ENCODE data around the gene DCLK2.

DCLK2 gene

DNA sequence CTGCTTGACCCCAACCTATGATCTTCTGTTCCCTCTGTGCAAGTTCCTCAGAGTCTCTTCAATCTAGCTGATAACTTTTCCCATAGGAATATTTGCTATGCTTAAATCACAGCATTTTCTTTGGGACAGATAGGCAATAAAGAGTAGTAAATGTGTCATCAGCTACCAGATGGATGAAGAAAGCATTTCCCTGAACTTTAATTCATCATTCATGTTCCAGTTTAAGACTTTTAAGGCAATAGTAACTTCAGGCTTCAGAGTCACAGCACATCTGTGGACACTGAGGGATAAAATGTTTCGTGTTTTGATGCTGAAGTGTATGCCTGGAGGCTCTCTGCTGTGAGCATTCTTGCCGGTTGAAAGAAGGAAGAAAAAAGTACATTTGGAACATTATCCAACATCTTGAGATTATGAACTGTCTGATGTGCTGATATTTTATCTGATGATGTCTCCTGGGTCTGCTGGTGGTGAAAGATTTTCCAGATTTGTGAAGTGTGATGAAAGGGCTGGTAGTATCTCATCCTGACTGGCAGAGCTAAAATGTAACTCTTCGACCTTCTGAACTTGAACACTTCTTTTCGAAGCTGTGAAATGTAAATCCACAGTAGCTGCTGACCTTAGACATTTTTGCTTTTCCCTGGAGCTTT lies 133.7 kb downstream of the DCLK2 start:
- no peak for DNase-seq

DNA sequence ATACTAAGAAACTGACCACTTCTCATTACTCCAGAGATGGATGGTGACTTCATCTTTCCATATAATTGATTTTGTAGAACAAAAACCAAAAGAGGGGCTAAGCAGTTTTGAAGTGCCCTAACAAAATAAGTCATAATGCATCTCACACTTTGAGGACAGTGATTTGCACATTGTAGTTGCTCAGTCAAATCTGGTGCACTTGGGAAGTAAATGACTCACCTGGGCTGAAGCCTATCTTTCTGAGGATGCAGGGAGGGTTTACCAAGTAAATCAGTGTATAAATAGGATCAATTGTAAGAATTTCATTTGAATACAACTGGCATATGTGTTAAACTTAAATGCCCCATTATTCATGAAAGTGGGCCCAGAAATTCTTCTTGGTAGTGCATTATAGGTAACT lies 134.2 kb downstream of the DCLK2 start:
- DNase-seq, result no peak

- no peak for DNase-seq
Measured at GRCh38 chr4:150212927-150213326, 134.7 kb downstream of the DCLK2 start.

DNA sequence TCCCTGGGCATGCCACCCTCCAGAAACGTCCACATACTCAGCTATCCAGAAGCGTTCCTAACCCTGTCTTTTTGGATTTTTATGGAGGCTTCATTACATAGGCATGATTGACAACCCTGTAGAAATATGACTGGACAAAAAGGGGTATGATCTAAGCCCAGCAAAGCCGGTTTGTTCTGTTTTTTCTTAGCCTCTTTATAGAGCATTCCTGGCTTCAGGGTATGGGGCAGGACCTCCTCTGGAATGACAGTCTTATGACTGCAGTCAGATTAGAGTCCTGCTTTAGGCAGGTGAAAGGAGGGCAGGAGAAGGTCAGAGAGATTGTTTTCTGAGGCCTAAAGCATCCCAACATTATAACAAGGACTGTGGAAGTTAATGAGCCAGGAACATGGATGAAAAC lies 137.4 kb downstream of the DCLK2 start:
- no peak for DNase-seq

- DNase-seq, result no peak
Measured at GRCh38 chr4:150216726-150217125, 138.5 kb downstream of the DCLK2 start.

- DNase-seq, result no peak
Measured at GRCh38 chr4:150217192-150217591, 138.9 kb downstream of the DCLK2 start.

DNA sequence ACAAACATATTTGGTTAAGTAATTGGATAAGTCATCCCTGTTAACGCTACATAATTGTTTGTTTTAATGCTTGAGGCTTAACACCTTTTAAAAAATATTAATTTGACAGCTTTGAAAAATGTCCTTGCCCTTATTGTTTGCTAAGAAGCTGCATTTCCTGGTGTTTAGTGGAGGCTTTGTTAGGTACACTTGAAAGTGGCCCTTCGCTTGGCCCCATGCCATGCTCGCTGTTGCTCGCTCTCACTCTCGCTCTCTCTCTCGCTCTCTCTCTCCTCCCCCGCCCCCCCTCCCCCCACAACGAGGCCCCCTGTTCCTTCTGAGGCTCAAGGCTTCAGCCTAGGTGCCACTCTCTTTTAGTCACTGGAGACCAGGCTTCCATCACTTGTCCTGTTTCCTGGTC lies 139.6 kb downstream of the DCLK2 start:
- no peak for DNase-seq

DNA sequence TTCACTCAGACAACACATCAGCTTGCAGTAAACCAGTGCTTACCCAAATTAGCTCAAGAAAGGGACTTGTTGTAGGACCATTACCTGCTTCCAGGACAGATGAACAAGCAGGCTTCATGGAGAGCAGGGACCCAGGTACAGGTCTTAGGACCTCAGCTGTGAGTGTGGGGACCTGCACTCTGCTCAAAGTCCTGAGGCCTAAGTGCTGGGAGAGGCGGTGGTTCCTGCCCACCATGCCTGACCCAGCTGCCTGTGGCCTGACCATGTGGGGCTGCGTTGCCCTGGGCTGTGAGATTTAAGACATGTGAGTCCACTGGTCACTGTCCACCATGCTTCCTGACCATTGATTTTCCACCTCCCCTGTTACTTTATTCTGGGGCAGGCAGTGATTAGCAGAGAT lies 140.2 kb downstream of the DCLK2 start:
- no peak for DNase-seq

GRCh38 chr4:150219841-150220240 lies 141.6 kb downstream of the DCLK2 start:
- DNase-seq, result no peak

GRCh38 chr4:150224896-150225591 lies 146.8 kb downstream of the DCLK2 start:
- DNase-seq, result no peak

DNA sequence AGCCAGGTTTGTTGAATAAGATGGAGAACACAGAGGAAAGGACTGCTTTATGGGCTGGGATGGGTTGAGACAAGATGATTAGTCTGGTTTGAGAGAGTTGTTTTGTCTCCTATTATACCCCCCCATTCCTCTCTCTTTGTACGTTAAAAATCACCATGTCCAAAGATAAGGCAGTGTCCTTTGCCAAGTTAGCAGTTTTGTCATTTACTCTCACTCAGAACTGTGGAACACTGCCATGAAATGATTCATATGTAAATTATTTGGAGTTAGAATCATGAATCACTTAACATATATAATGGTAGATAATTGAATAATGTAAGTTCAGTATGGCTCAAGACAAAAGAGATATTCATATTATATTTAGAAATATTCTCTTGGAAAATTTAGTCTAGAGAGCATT lies 151.3 kb downstream of the DCLK2 start:
- DNase-seq, result no peak

GRCh38 chr4:150230561-150230960 lies 152.3 kb downstream of the DCLK2 start:
- DNase-seq, result no peak

DNA sequence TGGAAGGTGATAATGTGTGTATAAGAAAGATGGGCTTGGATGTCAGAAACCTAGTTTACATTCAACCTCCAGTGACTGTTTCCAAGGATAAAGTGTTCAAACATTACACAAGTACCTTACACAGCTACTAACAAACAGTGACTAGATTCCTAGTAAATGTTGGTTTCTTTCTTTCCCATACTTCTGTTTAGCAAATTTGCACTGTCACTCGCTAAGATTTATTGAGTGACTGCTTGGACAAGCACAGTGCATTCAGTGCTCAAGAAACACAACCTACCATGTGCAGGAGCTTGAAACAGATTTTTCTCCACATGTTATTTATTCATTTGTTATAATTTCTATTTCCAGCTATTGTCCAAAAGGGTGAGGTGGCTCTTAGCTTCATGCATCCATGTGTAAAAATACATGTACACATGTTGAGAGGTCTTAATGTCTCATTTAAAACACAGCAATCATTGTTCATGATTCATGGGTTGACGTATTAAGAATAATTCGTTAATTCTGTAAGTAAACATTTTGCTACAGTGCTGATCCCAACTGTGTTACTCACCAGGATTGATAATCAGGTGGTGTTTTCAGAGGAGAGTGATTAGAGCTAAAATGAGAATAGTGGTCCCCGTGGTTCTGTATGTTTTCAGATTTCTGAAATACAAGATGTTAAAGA lies 153.0 kb downstream of the DCLK2 start:
- no peak for DNase-seq

- no peak for DNase-seq
Measured at GRCh38 chr4:150232029-150232428, 153.8 kb downstream of the DCLK2 start.

DNA sequence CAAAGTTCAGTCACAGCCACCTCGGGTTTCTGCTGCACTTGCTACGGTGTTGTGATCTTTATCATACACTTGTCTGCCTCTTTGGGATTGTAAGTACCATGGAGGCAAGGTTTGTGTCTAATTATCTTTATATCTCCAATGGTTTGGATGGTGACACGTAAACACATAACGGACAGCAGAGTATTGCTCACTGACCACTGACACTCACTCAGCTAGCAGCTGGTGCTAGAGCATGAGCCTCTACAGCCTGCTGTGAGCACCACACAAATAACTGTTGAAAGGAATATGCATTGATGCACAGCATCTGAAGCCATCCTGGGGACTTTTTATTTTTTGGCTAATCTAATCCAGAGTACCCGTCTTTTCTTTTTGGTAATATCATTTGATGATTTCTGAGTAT lies 156.0 kb downstream of the DCLK2 start:
- DNase-seq, result no peak

- no peak for DNase-seq
Measured at GRCh38 chr4:150235317-150235716, 157.1 kb downstream of the DCLK2 start.

DNA sequence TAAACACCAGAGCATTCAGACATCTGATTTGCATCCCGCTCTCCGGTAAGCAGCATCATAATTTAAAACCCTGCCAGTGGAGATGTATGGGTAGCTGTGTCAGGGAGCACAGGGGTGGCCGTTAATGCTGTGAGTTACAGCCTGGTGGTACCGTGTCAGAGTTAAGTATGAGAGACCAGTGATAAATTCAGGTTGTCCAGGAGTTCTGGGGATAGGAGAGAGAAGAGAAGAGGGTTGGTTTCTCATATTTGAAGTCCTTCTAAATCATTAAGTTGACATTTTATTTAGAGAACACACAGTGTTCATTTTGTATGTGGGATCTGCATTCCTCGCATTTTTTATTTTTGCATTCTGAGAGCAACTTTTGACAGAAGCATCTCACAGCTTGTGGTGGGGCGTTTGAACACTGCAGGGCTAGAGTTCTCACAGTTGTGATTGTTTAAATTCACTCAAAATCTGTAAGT lies 157.6 kb downstream of the DCLK2 start:
- DNase-seq, result peak; percentile 77 to 87

DNA sequence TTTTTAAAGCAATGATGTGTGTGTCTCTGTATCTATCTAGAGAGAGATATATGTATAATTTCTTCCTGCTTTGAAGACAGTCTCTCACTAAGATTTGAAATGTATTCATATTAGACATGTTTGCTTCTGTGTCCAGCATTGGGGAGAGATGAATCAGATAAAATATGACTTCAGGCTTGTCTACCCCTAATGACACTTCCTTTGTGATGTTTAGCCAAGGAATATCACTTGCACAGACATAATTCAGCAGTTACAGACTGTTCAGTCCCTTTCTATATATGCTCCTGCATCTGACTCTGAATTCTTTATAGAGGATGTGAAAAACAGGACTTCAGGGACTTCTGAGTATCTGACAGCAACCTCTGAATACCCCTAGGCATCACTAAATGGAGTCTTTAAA lies 158.4 kb downstream of the DCLK2 start:
- DNase-seq, result no peak

GRCh38 chr4:150237110-150237872 lies 159.0 kb downstream of the DCLK2 start:
- no peak for DNase-seq

GRCh38 chr4:150238591-150238990 lies 160.3 kb downstream of the DCLK2 start:
- no peak for DNase-seq

DNA sequence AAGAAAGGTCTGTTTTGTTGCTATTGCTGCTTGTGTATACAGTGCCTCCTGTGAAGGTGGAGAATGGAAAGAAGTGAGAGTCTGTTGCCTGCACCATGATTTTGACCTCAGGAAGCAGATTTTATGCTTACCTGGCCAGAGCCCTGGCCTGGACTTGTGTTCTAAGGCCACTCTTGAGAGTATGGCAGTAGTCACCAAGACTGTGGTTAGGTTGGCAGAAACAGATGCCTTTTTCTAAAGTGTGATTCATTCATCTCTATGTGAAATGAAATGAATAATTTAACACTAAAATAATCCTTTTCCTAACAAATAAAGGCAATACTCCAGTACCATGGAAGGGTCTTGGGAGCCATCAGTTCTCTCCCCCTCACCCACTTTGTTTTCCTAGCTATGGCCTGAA lies 161.8 kb downstream of the DCLK2 start:
- DNase-seq, result no peak

- peak; percentile 42 to 80 for DNase-seq
Measured at GRCh38 chr4:150242820-150243458, 164.7 kb downstream of the DCLK2 start.

DNA sequence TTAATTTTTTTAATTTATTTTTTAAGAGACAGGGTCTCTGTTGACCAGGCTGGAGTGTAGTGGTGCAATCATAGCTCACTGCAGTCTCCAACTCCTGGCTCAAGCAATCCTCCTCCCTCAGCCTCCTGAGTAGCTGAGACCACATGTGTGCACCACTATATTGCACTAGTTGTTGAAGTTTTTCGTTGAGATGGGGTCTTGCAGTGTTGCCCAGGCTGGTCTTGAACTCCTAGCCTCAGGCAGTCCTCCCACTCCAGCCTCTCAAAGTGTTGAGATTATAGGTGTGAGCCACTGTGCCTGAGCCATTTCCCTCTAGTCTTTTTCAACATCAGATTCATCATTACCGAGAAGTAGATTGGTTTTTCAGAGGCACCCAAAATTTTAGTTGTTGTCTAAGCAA lies 165.7 kb downstream of the DCLK2 start:
- no peak for DNase-seq
